ENCODE measurements around the gene MYADM.

The MYADM gene

DNA sequence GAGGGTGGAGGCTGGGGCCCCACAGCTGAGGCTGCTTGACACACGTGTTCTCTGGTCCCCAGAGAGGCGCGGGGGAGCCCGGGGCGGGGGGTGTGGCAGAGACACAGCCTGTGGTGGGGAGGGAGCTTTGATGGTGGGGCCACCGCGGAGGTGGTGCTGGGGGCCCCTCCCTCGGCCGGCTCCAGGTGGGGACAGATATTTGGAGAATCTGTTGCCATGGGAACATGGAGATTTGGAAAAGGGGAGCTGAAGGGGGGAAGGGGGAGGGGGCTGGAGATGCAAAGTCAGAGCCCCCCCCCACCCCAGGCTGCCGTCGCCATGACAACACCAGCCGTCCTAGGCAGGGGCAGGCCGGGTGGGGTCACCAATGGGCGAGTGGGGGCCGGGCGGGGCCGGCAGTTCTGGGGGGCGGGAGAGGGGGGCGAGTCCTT is 15.6 kb downstream of the MYADM start:
- in situ Hi-C loops (cut with HindIII; ENCODE audit: low sequenced_read_pairs), result no loop called here

DNA sequence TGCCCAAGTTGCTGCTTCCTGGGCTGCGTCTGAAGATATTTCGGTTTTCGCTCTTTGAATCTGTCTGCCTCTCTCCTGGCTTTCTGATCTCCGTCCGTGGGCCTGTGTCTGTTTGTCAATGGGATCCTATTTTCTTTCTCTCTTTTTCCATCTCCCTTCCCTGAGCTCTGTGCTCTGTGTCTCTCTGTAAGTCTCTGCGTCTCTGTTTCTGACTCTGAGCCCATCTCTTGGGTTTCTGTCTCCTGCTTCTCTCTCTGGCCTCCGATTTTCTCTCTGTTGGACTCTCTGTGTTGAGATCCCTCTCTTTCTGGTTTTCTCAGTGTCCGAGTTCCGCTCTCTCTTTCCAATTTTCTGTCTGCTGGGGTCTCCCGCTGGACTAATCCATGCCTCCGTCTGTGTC is 16.1 kb downstream of the MYADM start:
- in situ Hi-C loops (cut with HindIII; ENCODE audit: low sequenced_read_pairs), result no loop called here

DNA sequence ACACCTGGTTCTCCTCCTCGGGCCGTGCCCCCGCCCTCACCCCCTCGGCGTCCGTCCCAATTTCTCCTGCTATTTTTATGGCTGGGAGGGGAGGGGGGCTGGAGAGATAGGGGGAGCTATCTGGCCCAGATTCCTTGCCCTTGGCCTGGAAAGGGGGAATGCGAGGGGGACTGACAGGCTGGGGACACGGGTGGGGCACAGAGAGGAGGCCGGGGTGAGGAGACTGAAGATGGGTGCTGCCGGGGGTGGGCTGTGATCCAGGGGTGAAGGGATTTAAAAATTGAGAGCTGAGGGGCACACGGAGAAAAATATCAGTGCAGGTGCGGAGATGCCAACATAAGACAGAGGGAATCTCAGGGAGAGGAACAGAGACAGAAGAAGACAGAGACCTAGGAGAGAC is 16.6 kb downstream of the MYADM start:
- in situ Hi-C loops (cut with HindIII; ENCODE audit: low sequenced_read_pairs), result no loop called here

DNA sequence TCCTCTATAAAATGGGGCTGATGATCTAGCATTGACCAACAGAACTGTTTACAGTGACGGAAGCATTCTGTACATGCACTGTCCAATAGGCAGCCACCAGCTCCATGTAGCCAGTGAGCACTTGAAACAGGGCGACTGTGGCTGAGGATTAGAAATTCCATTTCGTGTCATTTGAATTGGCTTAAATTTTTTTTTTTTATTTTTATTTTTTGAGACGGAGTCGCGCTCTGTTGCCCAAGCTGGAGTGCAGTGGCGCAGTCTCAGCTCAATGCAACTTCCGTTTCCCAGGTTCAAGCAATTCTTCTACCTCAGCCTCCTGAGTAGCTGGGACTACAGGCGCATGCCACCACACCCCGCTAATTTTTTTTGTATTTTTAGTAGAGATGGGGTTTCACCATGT is 17.4 kb downstream of the MYADM start:
- in situ Hi-C loops (cut with HindIII; ENCODE audit: low sequenced_read_pairs), result no loop called here

DNA sequence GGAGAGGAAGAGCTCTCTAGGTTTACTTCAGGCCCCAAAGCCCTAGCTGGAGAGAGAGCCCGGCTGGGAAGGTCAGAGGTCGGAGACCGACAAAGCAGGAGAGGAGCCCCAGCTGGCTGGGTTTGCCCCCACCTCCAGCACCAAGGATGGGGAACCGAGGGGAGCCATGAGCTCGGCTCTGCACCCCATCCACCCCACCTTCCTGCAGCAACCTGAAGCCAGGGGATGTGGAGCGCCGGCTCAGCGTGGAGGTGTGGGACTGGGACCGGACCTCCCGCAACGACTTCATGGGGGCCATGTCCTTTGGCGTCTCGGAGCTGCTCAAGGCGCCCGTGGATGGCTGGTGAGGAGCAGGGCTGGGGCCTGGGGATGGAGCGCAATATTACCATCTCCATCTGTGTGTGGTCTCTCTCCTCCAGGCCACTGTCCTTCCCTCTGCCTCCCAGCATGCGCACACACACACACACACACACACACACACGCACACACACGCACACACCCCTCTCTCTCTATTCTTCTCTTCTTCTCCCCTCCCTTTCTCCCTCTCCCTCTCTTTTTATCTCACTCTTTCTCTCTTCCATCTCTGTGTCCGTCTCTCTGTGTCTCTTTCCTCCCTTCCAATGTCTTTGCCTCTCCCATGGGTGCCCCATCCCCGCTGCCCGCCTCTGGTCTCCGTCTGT is 24.8 kb downstream of the MYADM start:
- in situ Hi-C loops (cut with HindIII; ENCODE audit: low sequenced_read_pairs), result loop anchor here (10.0 kb wide), 1 partner anchor 98 kb away; no protein-coding TSS in a partner anchor

DNA sequence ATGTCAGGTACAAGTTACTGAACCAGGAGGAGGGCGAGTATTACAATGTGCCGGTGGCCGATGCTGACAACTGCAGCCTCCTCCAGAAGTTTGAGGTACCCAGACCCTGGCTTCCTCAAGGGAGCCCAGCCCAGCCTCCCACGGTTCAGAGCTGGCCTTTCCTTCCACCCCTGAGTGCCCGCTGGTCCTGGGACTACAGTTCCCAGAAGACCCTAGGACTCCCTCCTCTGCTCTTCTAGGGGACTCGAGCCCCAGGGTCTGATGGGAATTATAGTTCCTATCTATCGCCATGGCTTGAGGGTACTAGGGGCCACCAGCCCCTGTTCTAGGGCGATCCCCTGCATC is 25.3 kb downstream of the MYADM start:
- in situ Hi-C loops (cut with HindIII; ENCODE audit: low sequenced_read_pairs), result loop anchor here (10.0 kb wide), 1 partner anchor 98 kb away; no protein-coding TSS in a partner anchor

DNA sequence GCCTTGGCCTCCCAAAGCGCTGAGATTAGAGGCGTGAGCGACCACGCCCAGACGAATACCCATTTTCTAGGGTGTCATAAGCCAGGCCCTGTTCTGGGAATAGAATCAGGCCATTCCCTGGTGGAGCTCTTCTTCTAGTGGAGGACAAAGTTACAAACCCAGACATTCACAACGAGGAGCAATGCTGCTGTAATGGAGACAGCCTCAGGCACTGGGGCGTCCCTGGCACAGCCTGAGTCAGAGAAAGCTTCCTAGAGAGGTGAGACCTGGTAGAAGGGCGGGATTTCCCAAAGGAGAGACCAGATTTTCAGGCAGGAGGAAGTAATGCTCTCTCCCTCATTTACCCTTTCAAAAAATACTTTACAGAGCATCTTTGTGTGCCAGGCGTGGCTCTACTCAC is 27.0 kb downstream of the MYADM start:
- in situ Hi-C loops (cut with HindIII; ENCODE audit: low sequenced_read_pairs), result loop anchor here (10.0 kb wide), 1 partner anchor 100 kb away; no protein-coding TSS in a partner anchor

DNA sequence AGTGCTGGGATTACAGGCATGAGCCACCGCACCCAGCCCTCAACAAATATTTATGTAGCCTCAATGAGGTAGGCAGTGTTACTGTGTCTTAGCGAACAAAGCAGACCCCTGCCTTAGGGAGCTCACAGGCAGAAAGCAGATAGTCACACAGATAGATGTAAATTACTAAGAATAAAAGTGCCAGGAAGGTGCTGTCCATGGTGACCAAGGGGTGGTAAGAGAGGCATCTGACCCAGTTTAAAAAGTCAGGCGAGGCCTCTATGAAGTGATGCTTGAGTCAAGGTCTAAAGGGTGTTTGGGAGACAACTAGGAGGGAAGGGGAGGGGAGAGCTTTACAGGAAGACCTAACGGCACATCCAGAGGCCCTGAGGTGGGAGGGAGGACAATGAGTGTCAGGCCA is 29.0 kb downstream of the MYADM start:
- in situ Hi-C loops (cut with HindIII; ENCODE audit: low sequenced_read_pairs), result loop anchor here (10.0 kb wide), 1 partner anchor 102 kb away; no protein-coding TSS in a partner anchor

DNA sequence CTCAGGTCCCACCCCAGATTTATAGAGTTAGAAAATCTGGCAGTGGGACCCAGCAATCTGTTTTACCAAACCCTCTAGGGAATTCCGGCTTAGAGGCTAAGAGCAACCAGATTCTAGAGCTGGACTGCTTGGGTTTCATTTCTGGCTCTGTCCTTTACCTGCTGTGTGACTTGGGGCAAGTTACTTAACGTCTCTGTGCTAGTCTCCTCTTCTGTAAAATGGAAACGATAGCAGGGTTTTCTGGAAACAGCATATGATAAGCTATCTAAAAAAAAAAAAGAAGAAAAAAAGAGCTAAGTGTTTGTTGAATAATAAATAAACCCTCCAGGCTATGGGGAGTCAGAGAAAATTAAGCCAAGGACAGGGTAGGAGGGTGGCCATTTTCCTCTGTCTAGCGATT is 29.8 kb downstream of the MYADM start:
- in situ Hi-C loops (cut with HindIII; ENCODE audit: low sequenced_read_pairs), result loop anchor here (10.0 kb wide), 1 partner anchor 103 kb away; no protein-coding TSS in a partner anchor

DNA sequence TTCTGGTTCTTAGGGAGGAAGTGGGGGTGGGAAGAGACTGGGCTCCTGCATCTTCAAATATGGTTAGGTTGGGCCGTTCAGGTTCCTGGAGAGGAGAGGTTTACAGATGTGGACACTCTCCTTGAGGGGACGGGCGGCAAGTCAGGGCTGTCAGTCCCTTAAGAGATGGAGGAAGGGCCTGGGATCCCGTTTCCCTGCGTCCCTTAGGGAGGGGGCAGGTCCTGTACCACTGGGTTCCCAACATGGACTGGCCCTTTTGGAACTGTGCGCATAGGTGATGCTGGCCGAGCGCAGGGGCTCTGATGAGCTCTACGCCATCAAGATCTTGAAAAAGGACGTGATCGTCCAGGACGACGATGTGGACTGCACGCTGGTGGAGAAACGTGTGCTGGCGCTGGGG is 30.5 kb downstream of the MYADM start:
- in situ Hi-C loops (cut with HindIII; ENCODE audit: low sequenced_read_pairs), result loop anchor here (10.0 kb wide), 1 partner anchor 103 kb away; no protein-coding TSS in a partner anchor

DNA sequence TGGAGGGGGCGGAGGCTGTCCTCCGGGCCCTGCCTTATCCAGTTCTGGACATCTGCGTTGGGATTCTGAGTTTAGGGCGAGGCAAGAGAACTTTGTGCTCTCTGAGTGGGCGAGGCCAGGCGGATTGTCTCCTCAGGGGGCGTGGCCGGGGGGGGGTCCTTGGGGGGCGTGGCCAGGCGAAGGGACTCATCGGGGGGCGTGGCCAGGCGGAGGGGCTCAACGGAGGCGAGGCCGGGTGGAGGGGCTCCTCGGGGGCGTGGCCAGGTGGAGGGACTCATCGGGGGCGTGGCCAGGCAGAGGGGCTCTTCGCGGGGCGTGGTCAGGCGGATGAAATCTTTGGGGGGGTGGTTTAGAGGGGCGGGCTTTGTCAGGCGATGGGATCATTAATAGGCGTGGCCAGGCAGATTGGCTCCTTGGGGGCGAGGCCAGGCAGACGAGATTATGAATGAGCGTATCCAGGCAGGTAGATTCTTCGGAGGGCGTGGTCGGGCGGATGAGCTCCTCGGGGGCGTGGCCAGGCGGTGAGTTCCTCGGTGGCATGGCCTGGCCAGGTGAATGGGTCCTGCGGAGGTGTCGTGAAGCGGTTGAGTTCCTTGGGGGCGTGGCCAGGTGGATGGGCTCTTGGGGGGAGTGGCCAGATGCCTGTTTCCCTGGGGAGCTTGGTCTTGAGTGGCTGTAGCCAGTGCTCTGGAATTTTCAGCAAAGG is 31.1 kb downstream of the MYADM start:
- in situ Hi-C loops (cut with HindIII; ENCODE audit: low sequenced_read_pairs), result loop anchor here (10.0 kb wide), 1 partner anchor 104 kb away; no protein-coding TSS in a partner anchor

DNA sequence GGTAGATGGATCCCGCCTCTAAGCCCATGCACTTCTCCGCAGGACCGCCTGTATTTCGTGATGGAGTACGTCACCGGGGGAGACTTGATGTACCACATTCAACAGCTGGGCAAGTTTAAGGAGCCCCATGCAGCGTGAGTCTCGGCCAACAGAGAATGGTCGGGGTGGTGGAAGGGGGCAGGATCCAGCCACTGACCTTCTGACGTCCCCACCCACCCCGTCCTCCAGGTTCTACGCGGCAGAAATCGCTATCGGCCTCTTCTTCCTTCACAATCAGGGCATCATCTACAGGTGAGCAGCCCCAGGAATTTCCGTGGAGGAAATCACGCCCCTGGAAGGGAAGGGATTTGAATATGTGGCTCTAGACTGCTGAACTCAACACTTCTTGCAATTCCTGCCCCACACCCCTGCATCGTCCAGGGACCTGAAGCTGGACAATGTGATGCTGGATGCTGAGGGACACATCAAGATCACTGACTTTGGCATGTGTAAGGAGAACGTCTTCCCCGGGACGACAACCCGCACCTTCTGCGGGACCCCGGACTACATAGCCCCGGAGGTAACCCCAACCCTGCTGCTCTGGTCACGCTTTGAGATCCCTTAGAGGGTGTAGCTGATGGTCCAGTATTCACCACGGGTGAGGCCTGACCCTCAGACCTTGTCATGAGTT is 32.6 kb downstream of the MYADM start:
- in situ Hi-C loops (cut with HindIII; ENCODE audit: low sequenced_read_pairs), result loop anchor here (10.0 to 25.0 kb wide), 2 partner anchors 54 to 137 kb away; no protein-coding TSS in a partner anchor

DNA sequence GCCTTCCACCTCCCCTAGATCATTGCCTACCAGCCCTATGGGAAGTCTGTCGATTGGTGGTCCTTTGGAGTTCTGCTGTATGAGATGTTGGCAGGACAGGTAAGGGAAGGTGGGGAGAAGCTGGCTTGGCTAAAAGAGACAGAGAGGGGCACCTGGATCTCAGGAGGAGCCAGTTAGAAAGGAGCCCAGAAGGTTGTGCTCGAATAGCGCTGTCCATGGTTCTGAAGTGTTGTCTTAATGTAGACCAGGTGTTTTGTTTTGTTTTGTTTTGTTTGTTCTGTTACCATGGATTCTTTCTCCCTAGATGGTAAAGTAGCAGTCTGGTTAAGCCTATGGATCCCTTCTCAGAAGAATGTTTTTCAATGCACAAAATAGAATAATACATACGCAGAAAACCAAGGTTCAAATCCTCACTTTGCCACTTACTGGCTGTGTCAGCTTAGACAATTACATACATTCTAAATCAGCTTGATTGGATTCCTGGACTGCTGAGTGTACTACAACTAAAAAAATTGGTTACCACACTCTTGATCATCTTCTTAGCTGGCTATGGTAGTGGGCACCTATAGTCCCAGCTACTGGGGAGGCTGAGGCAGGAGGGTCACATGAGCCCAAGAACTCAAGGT is 35.5 kb downstream of the MYADM start:
- in situ Hi-C loops (cut with HindIII; ENCODE audit: low sequenced_read_pairs), result loop anchor here (10.0 to 25.0 kb wide), 2 partner anchors 52 to 134 kb away; no protein-coding TSS in a partner anchor

DNA sequence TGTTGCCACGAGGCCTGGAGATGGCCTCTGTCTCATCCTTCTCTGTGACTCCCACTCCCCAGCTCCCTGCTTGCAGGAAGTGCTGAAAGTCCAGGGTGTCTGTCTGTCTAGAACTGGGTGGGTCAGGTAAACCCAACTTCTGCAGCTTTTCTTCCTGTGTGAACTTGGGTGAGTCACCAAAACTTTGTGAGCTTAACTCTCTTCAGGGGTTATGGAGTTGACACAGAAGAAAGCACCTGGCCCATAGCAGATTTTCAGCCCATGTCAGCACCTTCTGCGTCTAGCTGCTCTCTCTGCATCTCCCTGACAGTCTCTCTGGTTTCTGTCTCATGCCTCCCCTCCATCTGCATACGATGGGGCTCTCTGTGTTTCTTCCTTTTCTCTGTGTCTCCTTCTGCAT is 37.2 kb downstream of the MYADM start:
- in situ Hi-C loops (cut with HindIII; ENCODE audit: low sequenced_read_pairs), result loop anchor here (10.0 to 25.0 kb wide), 2 partner anchors 50 to 132 kb away; no protein-coding TSS in a partner anchor

DNA sequence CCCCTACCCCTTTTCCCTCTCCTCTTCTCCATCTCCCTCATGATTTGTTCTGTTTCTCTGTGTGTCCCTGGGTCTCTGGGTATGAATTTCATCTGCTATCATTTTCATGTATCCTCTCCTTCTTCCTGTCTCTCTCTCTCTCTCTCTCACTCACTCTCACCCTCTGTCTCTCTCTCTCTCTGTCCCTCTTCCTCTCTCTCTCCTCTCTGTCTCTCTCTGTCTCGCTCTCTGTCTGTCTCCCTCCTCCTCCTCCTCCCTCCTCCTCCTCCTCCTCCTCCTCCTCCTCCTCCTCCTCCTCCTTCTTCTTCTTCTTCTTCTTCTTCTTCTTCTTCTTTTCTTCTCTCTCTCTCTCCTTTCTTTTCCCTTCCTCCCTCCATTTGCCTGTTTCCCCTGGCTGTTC is 38.1 kb downstream of the MYADM start:
- in situ Hi-C loops (cut with HindIII; ENCODE audit: low sequenced_read_pairs), result loop anchor here (10.0 to 25.0 kb wide), 2 partner anchors 49 to 132 kb away; no protein-coding TSS in a partner anchor

DNA sequence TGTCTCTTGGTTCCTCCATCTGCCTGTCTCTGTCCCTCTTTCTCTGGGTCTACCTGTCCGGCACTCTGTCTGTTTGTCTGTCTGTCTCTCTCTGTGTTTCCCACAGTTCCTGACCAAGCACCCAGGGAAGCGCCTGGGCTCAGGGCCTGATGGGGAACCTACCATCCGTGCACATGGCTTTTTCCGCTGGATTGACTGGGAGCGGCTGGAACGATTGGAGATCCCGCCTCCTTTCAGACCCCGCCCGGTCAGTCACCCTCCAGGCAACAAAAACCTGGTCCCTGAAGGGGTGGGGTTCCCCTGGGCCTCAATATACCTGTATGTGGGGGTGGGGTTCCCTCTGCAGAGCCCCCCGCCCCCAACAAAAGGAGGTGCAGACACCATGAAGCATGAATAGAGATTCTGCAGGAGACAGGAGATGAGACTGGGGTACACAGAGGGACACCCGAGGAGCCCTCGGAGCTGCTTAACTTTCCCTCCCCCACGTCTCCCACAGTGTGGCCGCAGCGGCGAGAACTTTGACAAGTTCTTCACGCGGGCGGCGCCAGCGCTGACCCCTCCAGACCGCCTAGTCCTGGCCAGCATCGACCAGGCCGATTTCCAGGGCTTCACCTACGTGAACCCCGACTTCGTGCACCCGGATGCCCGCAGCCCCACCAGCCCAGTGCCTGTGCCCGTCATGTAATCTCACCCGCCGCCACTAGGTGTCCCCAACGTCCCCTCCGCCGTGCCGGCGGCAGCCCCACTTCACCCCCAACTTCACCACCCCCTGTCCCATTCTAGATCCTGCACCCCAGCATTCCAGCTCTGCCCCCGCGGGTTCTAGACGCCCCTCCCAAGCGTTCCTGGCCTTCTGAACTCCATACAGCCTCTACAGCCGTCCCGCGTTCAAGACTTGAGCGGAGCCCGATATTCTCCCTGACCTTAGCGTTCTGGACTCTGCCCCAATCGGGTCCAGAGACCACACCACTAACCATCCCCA is 38.8 kb downstream of the MYADM start:
- in situ Hi-C loops (cut with HindIII; ENCODE audit: low sequenced_read_pairs), result loop anchor here (10.0 to 25.0 kb wide), 2 partner anchors 48 to 131 kb away; no protein-coding TSS in a partner anchor

DNA sequence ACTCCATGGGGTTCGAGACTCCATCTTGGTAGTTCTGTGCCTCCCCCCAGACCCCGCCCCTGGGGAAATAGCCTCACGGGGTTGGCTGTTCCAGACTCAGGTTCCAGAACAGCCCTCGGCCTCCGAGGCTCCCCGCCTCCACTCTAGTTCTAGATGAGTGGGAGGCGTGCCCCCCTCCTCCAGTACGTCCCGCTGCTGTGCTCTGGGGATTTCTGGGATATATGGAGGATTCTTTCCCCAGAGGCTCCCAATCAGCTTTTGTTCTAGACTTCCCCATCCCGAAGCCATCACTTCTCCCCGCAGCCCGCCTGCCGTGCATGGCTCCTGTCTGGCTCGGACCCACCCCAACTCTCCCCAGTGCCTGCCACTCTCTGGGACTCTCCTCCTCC is 39.5 kb downstream of the MYADM start:
- in situ Hi-C loops (cut with HindIII; ENCODE audit: low sequenced_read_pairs), result loop anchor here (10.0 to 25.0 kb wide), 2 partner anchors 48 to 130 kb away; no protein-coding TSS in a partner anchor

DNA sequence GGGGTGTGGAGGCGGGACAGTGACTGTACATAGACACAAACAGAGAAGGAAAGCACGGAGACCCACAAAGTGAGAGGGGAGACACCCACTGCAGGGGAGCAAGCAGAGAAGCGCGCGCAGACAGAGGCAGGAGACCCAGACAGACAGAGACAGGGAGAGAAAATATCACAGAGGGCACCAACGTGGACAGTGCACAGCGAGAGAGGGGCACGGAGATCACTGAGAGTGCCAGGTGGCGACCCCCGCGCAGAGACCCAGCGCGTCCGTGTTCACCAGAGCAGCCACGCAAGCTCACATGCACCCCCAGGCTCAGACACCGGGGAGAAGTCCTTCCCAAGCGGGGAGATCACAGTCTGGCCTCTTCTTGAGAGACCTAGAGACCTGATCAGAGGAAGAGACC is 40.0 kb downstream of the MYADM start:
- in situ Hi-C loops (cut with HindIII; ENCODE audit: low sequenced_read_pairs), result loop anchor here (10.0 to 25.0 kb wide), 2 partner anchors 47 to 130 kb away; no protein-coding TSS in a partner anchor

Data from endothelial cell of hepatic sinusoid (primary cell).